GF-D8 (cell line): ENCODE data around the gene TMEM179B.

Source experiments
- DNase-seq: peaks from one replicate; lab custom pipeline; 2025; lab: John Stamatoyannopoulos, UW

TMEM179B gene

GRCh38 chr11:62832336-62833234 lies 45.4 kb downstream of the TMEM179B start, which contains the start of gene TEX54:
Gene TEX54, minus strand, starts transcription at chr11:62832841.
- no peak for DNase-seq

- no peak for DNase-seq
Observed at GRCh38 chr11:62835336-62835735, 48.1 kb downstream of the TMEM179B start.

GRCh38 chr11:62839050-62839945 lies 52.1 kb downstream of the TMEM179B start, which contains the start of gene WDR74:
Gene WDR74, minus strand, starts transcription at chr11:62839590. Its CDS starts 20 bp downstream, at chr11:62839570.
- peak; percentile 78 for DNase-seq
